ENCODE results near the gene PCNT.
"Not testable (repeated sequence)": the region's sequence is repeated elsewhere in the genome, so short reads cannot be mapped to it uniquely, and the experiment has no call there.

Gene PCNT

GRCh38 chr21:46443910-46444309 is 120.0 kb downstream of the PCNT start:
- no peak for DNase-seq (ENCODE audit: low read depth)
- H3K4me3 ChIP-seq (ENCODE audit: low read length): no peak overlapping the region
- no peak for TF ChIP-seq CTCF (conservative IDR thresholded peaks at IDR 0.05; ENCODE audit: low read length)

- DNase-seq (ENCODE audit: low read depth): no peak
- no peak for TF ChIP-seq CTCF (conservative IDR thresholded peaks at IDR 0.05; ENCODE audit: low read length)
- H3K4me3 ChIP-seq (ENCODE audit: low read length): no peak overlapping the region
Observed at GRCh38 chr21:46448108-46448507, 124.2 kb downstream of the PCNT start.

- DNase-seq (ENCODE audit: low read depth): not testable (repeated sequence)
Observed at GRCh38 chr21:46448855-46449254, 124.9 kb downstream of the PCNT start.

GRCh38 chr21:46452710-46453109 is 128.8 kb downstream of the PCNT start:
- TF ChIP-seq CTCF (conservative IDR thresholded peaks at IDR 0.05; ENCODE audit: low read length): no peak
- DNase-seq (ENCODE audit: low read depth): no peak
- no peak overlapping the region for H3K4me3 ChIP-seq (ENCODE audit: low read length)

More at GRCh38 chr21:46448855-46449254, 124.9 kb downstream of the PCNT start:
- H3K4me3 ChIP-seq (ENCODE audit: low read length): not testable (repeated sequence)

- H3K4me3 ChIP-seq (ENCODE audit: low read length): no peak overlapping the region
- no peak for DNase-seq (ENCODE audit: low read depth)
- TF ChIP-seq CTCF (conservative IDR thresholded peaks at IDR 0.05; ENCODE audit: low read length): no peak
Observed at GRCh38 chr21:46454142-46454541, 130.2 kb downstream of the PCNT start.

- TF ChIP-seq CTCF (conservative IDR thresholded peaks at IDR 0.05; ENCODE audit: low read length): no peak
- DNase-seq (ENCODE audit: low read depth): no peak
- no peak overlapping the region for H3K4me3 ChIP-seq (ENCODE audit: low read length)
Observed at GRCh38 chr21:46454634-46455390, 130.9 kb downstream of the PCNT start.

GRCh38 chr21:46455575-46456385 is 131.8 kb downstream of the PCNT start:
- H3K4me3 ChIP-seq (ENCODE audit: low read length): no peak overlapping the region
- no peak for TF ChIP-seq CTCF (conservative IDR thresholded peaks at IDR 0.05; ENCODE audit: low read length)
- peak; percentile 37 for DNase-seq (ENCODE audit: low read depth)
